Activated naive CD4-positive, alpha-beta T cell (primary cell): ENCODE measurements around the gene PALM3.

Source experiments
- DNase-seq, 4 experiments: peaks; one replicate each; lab custom pipeline; 2025; lab: John Stamatoyannopoulos, UW

Gene PALM3, protein sequence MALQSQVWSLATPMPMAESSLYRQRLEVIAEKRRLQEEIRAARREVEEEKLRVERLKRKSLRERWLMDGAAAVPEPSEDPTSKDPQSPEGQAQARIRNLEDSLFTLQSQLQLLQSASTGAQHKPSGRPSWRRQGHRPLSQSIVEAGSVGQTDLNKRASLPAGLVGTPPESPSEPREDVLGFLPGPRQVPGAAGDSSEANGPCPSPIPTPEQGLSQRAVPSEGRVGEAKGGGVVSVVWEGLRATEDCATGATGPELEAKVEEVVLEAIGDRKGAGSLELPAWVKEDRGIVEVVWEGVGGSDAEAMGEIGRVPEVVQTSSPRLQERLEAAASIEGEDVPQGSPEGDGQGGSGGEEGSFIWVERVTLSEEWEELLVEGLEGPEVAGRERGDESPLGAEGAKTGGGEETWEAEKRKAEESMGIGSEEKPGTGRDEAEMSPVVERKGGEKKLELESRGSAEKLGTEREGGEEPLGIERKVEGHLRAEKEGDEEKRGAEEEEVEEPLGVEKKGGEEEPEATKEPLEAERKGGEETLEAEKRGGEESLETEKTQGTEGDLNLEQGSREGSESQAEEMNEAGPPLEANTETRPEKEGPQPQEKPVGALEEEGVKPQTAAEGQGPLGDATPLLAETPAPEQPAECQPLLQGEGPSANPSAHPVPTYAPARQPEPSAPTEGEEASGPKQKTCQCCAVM

DNA sequence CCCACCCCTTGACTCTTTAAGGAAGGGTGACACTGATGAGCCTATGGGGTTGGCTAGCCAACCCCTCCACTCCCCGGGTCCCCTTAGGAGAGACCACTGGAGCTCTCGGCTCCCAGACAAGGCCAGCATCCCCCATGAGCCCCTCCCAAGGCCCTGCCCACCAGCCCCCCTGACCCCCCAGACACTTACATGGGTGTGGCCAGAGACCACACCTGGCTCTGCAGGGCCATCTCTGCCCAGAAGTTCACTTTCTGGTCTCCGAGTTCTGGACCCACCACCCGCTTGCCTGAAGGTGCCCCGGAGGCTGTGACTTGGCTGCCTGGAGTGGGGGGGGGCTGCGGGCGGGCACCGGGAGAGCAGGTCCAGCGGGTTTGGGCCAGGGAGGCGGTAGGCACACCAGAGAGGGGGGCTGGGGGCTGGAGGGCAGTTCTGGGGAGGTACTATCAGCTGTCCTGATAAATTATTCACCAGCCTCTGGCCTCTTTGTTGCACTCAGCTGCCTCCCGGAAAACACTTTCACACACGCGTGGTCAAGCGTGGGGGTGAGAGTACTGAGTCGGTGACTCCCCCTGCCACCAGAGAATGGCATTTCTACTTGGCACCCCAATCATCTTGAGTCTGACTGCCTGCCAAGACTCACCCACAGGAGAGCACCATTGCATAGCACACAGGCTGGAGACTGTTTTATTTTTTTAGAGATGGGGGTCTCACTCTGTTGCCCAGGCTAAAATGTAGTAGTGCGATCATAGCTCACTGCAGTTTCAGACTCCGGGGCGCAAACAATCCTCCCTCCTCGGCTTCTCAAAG lies at the start of gene PALM3:
Gene PALM3, minus strand, starts transcription at position 326 of the 807 bp plus-strand sequence. Its CDS starts 96 bp downstream, at position 230.
- DNase-seq: no peak

DNA sequence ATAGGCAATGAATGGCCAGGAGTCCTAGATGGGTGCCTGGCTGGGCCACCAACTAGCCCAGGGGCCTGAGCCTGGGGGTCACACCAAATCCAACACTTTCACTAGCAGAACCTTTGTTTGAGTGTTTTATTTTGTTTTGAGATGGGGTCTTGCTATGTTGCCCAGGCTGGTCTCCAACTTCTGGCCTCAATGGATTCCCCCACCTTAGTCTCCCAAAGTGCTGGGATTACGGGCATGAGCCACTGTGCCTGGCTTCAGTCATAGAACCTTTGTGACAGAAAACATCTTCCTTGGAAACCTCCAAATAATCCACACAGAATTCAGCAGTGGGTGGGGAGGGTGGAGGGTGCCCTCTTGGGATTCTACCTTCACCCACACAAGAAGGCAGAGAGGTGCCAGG lies 49.6 kb upstream of the PALM3 start:
- no peak for DNase-seq

DNA sequence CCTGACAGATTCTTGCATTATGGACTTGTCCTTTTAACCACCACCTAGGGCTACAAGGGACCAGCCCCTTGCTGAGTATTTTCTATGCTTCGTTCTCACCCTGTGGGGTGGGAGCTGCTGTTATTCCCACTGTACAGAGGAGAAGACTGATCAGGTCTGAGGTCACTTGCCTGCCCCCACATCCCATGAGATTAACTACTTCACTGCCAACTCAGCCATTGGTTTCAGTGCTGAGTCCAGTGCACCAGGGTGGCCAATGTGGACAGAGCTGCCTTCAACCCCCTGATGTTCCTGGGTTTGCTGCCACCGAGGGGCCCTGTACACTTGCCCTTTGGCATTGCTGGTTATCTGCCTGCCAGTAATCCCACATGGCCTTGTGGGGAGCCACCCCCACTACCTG lies 48.8 kb upstream of the PALM3 start:
- no peak for DNase-seq

DNA sequence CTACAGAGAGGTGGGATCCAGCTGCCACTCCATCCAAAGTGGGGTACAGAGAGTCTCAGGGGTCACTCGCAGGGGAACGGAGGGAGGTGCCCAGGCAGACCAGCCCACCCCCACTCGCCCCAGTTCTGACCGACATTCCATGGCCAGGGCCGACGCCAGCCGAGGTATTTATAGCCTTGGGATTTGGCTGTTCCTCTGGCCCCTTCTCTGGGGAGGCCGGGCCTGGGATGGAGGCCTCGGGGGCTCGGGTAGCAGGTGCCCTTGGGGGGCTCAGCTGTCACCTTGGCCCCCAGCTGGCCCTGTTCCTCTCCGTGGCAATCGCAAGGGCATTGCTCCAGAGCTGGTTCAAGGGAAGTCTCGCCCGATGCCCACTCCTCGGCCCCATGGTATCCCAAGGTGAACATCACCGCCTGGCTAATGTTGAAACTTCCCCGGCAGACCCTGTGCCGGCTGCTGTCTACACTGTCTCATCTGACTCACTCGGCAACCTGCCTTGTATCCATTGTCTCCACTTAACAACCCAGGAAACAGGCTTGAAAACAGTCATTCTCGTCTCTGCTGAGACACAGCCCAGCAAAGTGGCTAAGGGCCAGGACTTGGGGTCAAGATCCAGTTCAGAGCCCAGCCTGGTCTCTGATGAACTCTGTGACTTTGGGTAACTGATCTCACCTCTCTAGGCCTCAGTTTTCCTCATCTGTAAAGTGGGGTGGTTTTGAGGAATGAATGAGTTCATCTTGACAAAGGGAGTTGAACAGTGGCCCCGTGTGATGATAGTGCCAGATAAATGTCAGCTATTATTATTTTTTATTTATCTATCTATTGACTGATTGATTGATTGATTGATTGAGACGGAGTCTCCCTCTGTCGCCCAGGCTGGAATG lies 45.9 kb upstream of the PALM3 start:
- DNase-seq: no peak

DNA sequence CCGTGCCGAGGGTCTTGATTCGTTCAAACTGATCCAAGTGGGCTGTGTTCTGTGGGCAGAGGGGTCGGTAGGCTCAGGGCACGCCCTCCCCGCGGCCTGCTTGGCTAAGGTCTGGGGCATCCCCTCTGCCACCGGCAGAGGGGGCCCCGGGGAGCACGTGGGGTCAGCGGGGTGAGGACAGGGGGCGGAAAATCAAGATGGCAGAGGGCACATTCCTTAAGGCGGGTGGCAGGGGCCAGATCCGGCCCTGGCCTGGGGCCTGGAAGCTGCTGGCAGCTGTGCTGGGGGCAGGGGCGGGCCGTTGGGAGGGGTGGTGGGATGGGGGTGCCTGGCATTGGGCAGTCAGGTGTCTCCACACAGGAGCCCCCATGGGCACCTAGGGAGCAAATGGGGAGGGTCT lies 45.0 kb upstream of the PALM3 start:
- DNase-seq: no peak

DNA sequence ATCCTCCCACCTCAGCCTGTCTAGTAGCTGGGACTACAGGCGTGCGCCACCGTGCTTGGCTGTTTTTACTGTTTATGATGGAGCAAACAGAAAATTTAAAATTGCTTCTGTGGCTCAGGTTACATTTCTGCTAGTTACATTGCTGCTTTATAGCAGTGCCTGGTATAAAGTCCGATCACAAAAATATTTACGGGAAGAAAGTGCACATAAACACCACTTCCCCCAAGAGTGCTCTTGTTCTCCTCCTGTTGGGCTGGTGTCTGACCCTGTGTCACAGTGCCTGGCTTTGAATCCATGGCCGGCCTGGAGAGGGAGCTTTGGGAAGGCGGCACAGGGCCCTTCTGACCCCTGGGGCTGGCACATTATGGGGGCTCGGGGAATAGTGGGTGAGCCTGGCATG lies 43.8 kb upstream of the PALM3 start:
- no peak for DNase-seq

DNA sequence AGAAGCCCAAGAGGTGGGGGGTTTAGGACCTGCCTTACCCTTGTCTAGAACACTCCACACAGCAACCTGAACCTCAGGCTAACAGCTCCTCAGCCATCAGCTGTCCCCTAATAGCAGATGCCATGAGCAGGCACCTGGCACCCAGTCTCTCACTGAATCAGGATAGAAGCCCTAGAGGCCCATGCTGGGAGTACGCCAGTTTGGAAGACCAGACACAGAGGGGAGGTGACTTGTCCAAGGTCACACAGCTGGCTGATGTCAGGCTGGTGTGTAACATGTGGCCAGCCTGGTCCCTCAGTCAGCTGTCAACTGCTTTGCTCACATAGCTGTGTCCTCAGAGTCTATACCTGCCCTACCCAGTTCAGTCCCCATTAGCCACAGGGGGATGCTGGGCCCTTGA lies 41.4 kb upstream of the PALM3 start:
- no peak for DNase-seq

DNA sequence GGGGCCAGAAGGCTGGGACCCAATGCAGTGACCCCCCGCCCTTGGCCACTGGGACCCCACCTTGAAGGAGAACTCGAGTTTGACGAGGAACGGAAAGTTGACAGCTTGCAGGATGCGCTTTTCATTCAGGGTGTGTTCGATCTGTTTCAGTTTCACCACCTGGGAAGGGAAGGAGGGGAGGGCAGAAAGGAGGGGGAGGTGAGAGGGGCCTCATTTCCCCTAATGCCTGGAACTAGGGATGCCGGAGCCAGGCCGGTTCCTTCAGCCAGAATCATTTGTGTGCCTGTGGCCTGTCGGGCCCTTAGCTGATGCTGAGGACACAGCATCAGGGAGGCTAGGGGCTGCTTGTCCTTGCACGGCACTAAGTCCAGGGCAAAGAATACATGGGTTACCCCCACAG lies 40.9 kb upstream of the PALM3 start:
- DNase-seq: no peak

DNA sequence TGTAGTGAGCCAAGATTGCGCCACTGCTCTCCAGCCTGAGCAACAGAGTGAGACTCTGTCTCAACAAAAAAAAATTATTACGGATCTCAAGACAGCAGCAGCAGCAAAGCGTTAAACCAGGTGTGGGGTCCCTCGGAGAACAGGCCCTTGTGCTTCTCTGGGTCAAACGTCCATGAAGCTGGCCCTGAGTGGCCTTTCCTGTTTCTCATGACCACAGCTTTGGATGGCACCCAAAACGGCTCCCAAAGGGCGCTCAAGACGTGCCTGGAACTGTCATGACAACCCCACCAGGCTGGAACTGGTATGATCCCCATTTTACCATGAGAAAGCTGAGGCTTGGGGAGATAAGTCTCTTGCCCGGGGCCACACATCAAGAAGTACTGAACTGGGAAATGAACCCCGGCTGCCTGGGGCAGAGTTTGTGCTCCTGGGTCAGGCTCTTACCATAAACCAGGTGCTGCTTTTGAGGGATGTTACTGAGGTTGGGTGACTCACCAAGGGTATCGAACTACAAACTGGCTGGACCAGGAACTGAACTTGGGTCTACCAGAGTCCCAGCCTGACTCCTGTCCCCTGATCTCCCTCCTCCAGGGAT lies 40.3 kb upstream of the PALM3 start:
- DNase-seq: no peak

DNA sequence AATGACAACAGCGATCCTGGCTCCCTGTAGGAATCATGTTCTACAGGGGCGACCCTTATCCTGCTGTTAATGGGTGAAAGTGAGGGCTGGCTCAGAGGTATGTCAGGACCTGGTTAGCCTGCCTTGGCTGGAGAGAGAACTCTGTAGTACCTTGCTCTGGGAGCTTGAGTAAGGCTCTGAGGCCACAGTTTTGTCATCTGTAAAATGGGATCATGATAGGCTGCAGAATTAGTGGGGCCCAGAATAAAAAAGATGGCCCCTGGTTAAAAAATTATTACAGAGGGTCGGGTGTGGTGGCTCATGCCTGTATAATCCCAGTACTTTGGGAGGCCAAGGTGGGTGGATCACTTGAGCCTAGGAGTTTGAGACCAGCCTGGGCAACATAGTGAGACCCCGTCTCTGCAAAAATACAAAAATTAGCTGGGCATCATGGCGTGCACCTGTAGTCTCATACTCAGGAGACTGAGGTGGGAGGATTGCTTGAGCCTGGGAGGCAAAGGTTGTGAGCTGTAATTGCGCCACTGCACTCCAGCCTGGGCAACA lies 39.2 kb upstream of the PALM3 start:
- no peak for DNase-seq

DNA sequence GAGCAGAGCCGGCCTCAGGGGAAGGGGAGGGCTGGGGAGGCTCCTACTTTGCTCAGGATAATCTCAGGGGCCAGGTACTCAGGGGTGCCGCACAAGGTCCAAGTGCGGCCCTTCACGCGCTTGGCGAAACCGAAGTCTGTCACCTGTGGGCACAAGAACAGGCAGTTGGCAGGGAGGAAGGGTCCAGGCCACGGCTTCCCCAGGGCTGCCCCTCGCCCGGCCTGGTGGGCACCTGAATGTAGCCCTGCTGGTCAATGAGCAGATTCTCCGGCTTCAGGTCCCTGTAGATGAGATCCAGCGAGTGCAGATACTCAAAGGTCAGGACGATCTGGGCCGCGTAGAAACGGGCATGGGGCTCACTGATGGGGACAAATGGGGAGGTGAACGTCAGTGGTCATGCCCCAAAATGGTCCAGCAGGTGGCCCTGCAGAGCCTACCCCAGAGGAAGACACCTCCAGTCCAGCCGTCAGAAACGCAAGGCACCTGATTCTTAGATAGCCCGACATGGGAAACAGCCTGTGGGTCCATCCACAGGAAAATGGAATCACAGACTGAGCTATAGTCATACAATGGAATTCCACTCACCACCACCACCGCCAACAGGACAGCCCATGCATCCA lies 35.8 kb upstream of the PALM3 start:
- no peak for DNase-seq

DNA sequence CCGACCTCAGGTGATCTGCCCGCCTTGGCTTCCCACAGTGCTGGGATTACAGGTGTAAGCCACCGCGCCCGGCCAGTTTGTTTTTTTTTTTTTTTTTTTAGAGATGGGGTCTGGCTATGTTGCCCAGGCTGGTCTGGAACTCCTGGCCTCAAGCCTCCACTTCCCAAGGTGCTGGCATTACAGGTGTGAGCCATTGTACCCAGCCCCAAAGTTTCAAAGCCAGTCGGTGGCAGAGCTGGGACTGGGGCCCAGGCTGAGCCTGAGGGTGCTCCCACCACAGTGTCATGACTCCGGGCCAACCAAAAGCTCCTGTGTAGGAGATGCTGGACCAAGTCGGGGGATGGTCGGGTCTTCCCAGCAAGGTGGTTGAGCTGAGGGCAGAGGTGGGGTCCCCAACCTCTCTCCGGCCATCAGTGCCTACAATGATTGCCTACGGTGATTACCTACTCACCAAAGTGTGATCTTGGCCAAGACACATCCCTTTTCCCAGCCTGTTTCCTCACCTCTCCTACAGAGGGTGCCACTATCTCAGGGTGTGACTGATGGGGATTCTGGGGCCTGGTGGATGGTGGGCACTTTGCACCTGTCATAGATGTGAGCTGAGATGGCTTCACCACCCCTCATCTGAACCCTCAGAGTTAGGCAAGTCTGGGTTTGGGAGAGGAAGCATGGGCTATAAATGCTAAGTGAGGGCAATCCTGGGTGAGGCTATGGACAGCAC lies 34.6 kb upstream of the PALM3 start:
- no peak for DNase-seq

DNA sequence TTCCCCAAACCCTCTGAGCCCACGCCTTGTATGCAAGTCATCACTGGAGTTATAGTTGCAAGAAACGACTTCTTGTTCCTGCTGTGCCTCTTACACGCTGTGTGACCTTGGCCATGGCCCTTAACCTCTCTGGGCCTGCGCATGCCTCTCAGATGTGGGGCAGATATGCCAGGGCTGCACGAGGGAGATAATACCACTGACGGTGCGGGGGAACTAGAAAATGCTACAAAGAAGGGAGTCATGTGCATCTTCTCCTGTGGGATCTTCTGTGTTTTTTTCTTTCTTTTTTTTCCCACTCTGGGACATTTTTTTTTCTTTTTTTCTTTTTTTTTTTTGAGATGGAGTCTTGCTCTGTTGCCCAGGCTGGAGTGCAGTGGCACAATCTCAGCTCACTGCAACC lies 33.0 kb upstream of the PALM3 start:
- no peak for DNase-seq

DNA sequence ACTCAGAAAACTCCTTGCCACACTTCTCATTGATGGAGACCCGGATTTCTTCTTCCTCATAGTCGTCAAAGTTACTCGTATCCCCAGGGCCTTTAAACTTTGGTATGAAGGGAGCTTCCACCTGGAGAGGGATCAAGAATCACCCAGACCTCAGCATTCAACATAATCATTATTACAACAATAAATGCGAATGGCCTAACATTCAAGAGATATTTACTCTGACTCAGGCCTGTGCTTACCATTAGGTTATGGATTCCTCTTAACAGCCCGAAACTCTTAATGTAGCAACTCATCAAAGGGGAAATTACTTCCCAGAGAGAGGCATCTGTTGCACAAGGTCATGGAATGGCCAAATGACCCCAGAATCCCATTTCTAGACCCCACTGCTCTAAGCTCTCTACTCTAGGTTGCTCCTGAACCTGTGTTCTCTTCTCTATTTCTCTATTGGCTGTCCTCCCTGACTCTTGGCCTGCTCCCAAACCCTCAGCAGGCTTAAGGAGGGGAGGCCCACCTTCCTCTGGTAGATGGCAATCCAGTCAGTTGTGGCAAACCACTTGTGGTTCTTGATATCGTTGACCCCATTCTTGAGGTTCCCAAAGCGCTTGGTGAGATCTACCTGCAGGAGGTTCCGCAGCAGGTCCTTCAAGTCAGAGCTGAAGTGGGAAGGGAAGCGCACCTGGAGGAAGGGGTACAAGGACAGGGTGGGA lies 31.4 kb upstream of the PALM3 start:
- DNase-seq: no peak

DNA sequence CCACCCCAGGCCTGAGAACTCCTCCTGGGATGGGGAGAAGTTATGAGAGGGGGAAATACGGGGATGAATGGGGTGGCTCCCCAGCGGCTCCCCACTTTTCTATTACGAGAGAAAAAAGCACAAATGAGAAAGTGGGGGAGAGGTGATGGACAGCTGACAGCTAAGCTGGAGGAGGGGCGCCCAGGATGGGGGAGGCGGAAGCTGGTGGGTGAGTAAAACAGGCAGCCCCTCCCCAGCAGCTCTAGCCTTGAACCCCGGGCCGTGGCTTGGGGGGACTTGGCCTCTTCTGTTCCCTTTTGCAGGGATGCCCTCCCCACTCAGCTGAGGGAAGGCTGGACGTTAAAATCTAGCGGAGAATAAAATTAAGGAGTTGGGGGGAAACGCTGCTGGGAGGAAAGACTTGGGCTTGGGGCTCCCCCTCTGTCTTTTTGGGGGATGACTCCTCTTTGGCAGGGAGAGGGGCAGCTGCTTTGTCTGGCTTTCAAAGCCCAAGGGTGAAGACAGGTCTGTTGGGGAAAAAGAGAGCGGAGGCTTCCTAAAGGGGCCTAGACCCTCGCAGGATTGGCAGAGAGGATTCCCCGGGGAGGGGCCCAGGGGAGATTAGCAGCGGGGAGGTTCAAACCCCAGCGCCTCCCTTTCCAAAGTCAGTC lies 30.1 kb upstream of the PALM3 start:
- DNase-seq: peak in 1 of 4 experiments; percentile 61

DNA sequence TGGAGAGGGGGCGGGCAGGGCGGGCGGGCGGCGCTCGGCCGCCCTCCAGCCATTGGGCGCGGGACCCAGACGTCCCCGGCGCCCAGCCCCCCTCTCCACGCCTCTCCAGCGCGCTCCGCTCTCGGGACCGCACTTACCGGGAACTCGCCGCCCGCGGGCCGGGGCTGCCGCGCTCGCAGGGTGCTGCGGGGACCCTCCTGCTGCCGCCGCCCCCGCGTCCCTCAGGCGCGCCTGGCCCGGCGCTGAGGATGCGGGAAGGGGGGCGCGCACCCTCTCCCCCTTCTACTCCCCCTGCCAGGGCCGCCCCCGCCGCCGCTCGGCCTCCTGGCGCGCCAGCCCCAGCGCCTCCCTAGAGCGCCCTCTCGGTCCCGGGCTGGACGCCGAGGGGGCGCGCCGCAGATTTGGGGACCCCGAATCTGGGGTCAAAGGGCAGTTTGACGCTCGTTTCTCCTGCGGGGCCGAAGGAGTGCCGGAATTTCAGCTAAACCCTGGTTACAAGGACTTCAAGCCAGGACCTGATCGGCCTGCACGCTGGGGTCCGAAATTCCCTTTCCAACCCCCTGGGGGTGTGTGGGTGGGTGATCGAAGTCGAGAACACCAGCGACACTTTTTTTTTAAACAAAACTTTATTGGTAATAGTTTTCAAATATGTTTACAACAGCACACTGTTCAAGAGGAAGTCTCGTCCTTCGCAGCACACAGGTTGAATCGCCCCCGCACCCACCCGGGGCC lies 29.4 kb upstream of the PALM3 start:
- peak; percentile 46 to 61 (median 52) for DNase-seq

DNA sequence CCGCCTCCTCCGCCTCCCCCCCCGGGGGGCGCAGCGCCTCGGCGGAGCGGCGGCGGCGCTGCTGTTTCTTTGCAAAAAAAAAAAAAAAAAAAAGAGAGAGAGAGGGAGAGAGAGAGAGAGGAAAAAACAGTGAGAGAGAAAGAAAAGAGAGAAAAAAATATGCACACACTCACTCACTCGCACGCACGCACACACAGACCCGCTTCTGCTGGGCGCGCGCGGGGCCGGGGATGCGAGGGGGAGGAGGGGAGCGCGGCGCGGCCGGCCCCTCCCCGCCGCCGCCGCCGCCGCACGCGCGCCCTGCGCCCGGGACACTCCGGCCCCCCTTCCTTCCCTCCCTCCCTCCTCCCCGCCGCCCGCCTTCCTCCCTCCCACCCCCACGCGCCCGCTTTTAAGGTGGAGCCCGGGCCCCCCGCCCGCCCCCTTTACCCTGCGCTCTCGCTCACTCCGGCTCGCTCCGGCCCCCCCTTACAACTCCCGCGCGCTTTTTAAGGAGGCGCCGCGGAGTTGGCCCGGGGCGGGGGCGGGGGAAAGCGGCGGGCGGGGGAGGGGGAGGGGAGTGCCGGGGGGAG lies 28.7 kb upstream of the PALM3 start, which contains the start of gene SAMD1:
Gene SAMD1, minus strand, starts transcription at position 243 of the 572 bp plus-strand sequence.
- peak; percentile 46 to 88 (median 74) for DNase-seq
